HG03457 (cell line): ENCODE measurements around the gene CAPN14.

Experiments
- ATAC-seq: cut with Tn5 transposase; IDR thresholded peaks from one replicate; pipeline ENCODE4 v1.9.1; 2021; ENCODE audit warnings: moderate number of reproducible peaks; ENCODE audit not compliant: unreplicated experiment

CAPN14 gene

DNA sequence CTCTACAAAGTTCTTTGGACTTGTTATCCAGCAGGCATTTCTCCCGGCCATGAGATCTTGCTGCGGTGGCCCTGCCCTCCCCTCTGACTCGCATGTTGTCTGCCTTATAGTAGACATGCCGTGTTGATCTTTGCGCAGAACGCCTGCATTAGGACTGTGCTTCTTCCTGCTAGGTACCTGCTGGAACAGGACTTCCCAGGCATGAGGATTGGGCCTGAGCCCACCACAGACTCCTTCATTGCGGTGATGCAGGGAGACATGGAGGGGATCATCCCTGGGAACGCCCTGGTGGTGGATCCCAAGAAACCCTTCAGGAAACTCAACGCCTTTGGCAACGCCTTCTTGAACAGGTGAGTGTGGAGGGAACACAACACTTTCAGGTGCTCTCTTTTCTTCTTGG lies 26.8 kb upstream of the CAPN14 start:
- ATAC-seq = no peak

DNA sequence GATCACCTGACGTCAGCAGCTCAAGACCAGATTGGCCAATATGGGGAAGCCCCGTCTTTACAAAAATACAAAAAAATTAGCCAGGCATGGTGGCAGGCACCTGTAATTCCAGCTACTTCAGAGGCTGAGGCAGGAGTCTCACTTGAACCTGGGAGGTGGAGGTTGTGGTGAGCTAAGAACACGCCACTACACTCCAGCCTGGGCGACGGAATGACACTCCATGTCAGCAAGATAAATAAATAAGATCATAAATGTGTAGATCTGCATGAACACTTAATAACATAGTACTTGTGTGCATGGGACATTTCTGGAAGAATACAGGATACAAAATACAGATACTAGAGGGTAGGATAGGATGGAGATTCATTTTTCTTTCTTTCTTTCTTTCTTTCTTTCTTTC lies 25.7 kb upstream of the CAPN14 start:
- ATAC-seq = no peak

DNA sequence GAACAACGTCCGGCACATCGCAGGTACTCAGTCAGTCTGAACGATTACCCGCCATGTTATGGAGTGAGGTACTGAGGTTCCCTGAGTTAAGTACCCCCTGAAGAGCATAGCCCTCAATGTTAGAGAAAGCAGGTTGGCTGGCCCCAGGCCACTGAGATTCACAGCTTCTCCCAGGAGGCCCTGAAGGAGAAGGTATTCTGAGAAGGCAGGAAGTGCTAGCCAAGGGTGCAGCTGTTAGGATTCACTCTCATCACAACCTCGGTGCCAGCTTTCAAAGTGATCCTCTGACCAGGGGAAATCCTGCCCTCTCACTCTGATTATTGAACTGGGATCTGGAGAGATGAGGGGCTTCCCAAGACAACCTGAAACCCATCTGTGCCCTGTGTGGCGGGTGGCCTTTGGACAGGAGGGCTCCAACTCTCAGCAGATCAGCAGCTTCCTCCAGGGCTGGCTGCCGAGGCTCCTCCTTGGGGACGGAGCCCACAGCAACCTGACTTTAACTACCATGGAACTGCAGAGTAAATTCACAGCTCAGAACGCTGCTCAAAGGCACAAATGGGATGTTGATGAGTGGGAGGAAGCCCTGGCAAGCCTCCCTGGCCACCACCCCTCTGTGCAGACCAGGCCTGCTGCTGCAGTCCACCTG lies 24.4 kb upstream of the CAPN14 start:
- ATAC-seq = no peak

DNA sequence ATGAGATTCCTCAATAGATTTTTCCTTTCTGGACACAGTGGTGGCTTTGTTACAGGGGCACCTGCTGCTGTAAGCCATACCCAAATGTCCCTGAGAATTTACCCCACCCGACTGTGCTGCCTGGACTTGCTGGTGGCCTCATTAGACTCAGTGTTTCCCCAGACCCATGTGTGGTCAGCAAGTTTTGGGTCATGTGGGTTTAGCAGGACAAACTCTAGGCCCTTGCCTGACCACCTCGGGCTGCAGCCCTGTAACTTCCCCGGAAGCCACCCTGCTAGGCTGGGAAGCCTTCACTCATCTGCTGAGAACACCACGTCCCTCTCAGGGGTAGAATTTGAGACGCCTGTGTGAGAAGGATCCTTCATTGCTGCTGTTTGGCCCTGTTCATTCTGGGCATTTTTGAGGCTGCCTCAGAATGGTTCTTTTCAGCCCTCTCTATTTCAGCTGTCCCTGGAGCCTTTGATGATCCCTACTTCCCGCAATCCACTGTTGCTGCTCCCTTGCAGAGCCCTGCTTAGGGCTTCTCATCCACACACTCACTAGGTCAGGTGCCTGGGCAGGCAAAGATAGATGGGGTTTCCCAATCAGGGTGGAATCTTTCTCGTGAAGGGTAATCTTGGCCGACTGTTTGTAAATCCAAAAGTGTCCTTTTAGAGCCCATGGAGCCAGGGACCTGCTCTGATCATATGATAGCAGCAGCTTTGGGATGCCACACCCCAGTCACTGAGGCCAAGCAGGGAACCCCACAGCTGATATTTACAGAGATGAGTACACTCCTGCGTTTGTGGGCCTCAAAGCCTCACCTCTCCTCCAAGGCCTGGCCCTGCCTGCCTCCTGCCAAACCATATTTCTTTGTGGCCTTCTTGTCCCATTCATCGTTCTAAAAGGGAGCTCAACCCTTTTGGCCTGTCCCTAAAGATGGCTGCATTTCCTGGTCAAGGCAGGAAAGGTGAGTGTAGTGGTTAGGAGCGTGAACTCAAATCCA lies 23.4 kb upstream of the CAPN14 start:
- ATAC-seq = no peak

DNA sequence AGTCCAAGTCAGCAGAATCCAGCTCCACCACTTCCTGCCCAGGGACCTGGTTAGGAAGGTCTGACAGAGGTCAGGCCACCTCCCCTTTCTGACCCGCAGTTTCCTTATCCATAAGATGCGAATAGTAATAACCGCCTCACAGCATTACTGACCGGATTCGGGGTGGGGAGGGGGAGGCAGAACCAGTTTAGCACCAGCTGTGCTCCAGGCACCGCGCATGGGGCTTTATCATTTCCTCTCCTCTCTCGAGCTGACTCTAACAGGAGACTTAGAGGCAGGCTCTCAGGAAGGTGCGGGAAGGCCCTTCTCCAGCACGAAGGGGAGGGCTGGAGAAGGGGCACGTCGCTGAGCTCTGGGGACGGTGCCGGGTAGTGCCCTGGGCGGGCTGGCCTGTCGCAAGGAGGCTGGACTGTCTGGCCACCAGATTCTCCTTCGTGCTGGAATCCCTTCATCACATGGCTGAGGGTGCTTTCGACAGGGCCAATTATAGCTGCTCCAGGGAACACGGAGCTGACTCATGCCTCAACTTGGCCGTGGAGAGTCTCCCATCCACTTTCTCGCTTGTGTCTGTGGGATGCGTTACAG lies 22.4 kb upstream of the CAPN14 start:
- no peak for ATAC-seq

DNA sequence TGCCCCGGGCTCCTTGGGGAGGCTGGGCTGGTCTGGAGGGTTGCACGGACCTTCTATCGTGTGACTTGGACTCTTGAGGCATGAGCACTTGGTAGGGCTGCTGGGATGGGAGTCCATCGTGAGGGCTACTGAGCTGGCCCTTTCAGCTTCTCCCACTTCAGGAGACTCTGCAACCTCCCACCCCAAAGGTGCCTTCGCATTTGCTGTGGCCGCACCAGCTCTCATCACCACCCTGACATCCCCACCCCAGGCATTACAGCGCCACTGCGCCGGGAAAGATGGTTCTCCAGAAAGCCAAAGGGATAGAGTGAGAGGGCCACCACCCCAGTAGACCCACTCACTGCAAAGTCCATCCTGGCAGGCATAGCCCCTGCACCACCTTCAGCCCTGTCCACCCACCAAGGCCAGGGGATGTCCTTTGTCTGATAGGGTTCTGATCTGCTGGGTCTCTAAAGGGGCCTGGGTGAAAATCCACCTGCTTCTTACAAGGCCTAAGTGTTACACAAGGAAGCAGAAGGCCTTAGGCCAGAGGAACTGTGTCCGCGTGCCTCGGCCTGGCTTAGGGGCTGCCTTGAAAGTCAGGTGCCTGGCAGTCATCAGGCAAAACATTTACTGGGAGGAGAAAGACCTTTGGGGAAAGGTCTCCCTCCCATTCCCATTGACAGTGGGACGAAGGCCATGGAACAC lies 21.7 kb upstream of the CAPN14 start:
- ATAC-seq = no peak

DNA sequence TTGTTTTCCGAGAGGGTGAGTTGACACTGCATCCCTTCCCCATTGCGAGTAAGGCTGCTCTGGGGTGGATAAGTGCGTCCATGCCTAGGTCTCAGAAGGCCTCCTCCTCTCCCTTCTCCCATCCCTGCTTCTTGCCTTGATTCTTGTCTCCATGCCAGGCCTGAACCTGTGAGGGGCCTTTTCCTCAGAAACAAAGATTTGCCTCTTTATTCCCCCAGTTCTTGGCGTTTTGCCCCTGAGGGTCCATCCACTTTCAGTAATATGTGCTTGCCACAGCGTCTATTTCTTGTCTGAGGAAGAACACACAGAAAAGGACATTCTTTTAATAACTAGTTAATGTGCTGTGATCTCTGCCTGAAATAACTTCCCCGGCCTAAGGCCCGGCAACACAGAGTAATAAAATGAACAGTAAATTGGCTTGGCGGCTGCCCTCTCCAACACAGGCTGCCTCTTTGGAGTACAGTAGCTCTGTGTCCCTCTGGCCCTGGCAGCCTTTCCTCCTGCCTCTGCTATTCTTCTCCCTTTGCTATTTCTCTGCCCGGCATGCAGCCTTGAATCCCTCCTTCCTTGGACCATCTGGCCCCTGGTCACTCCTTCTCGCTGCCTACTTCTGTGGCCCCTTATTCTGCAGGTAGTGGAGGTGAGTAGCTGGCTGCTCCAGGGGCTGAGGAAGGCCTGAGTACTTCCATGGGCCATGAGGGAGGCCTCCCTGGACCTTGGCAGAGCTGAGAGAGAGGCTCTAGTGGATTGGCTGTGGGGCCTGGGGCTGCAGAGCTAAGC lies 21.0 kb upstream of the CAPN14 start:
- no peak for ATAC-seq

DNA sequence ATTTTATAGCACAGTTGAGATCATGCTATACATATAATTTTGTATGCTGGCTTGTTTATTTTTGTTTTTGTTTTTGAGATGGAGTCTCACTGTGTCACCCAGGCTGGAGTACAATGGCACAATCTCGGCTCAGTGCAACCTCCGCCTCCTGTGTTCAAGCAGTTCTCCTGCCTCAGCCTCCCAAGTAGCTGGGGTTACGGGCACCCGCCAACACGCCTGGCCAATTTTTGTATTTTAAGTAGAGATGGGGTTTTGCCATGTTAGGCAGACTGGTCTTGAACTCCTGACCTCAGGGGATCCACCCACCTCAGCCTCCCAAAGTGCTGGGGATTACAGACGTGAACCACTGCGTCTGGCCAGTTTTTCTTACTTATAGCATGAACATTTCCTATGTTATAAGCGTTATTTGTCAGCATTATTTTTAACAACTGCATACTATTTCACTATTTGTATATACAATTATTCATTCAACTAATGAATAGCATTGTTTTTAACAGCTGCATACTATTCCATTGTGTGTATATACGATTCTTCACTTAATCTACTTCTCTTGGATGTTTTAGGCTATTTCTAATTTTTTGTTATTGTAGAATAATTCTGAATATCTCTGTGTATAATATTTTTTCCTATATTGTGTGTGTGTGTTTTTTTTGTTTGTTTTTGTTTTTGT lies 20.2 kb upstream of the CAPN14 start:
- no peak for ATAC-seq

DNA sequence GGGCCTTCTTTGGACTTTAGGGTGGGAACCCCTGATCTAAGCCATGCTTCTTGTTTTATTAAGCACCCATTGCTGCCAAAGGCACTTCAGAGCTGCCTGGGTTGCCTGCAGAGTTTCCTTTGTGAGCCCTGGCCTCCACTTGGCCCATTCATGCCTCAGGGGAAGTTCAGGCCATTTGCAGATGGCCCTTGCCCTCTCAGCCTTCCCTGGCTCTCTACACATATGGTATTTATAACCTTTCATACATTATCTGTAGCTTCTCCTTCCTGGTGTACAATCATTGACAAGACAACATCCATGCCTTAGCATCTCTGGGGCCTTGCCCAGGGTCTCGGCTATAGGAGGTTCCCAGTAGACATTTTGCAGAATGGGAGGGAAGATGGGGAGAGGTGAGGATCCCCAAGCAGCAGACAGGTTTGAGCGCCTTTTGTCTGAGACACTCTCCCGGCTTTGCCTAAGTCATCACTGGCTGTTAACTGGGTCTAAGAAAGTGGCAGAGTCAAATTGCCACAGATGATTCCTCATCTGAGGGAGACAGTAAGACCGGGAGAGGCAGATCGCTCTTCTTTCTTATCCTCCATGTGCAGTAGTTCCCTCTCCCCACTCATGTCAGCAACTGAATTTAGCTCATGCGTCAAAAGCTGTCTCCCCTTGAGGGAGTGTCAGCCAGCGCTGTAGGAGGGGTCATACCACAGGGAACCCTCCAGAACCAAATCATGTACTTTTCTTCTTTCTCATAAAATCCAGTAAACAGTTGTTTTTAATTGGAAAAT lies 19.3 kb upstream of the CAPN14 start:
- no peak for ATAC-seq

DNA sequence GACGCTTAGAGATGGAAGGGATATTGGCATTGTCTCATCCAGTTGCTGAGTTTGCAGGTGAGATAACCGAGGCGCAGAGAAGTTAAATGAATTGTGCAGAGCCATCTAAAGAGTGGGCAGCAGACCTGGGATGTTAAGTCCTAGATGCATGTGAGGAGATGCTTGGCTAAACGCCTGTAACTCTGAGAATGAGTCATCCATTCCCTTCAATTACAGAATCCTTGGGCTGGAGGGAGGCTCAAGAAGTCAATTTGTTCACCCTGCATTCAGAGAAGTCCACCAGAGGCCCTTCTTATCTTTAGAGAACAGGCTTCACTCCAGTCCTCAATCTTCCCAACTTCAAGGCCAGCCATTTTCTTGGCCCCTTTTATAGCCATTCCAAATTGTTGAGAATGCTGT lies 18.2 kb upstream of the CAPN14 start:
- no peak for ATAC-seq

DNA sequence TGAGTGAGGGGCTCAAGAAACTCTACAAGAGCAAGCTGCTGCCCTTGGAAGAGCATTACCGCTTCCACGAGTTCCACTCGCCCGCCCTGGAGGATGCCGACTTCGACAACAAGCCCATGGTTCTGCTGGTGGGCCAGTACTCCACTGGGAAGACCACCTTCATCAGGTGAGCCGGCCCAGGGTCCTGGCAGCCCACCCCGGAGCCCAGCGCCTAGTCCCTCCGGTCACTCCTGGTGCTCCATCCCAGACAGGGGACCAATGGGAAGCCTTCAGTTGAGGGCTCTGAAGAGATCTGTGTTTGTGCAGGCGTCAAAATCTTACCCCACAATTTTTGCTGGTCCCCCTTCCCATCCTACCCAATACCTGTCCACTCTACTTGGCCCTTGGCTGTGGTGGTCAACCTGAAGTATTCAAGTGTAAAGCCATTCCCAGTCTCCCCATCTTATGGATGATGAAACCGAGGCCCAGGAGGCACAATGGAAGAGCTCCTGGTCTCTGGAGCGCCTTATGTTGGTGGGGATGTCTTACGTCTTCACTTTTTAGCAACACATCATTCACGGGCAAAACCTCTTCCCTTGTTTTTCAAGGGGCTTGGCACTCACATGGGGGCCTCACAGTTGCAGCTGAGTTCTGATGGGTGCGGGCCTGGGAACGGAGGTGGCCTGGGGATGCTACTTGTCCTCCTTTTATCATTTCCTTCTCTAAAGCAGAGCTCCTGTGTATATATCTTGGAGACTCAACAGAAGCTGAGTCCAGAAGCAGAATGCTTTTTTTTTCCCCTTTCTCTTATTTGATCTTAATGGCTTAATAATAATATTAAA lies 17.6 kb upstream of the CAPN14 start:
- ATAC-seq = no peak

DNA sequence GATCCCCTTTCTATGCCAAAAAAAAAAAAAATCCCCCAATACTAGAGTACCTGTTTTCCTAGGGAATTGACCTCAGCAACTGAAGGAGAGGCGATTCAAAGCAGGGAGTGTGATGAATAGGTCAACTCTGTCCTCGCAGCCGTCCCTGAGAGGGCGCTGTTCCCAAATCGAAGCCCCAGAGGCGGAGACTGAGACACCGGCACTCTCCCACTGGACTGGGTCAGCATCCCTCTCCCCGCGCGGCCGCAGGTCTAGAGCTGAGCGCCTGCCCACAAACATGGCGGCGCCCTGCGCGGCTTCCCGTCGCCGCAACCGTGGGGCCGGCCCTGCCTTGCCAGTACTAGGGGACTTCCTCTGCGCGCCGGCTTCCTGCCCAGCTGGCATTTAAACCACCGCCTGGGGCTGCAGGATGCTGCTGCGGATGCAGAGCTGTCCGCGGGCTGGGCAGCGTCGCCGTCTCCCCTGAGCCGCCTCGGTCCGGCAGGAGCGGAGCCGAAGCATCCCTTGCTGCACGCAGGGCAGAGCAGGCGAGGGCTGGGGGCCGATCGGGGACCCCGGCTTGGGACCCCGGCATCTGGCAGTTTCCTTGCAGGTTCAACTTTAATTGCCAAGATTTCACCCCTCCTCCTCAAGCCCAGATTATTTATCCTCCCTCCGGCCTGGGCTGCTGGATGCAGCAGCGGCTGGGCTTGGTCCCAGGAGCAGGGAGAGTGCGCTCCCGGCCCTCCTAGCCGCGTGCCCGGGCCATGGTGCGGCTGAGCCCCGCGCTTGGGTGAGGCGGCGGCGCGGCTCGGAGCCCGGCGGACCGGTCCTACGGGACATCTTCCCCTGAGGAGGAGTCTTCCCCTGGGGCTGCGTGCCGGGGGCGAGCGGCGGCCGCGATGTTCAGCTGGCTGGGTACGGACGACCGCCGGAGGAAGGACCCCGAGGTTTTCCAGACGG lies 16.7 kb upstream of the CAPN14 start, which contains the start of gene EHD3:
EHD3 (plus strand) TSS at position 412 of the 942 bp plus-strand sequence; CDS start at position 882, 470 bp downstream.
- ATAC-seq = peak; percentile 94

DNA sequence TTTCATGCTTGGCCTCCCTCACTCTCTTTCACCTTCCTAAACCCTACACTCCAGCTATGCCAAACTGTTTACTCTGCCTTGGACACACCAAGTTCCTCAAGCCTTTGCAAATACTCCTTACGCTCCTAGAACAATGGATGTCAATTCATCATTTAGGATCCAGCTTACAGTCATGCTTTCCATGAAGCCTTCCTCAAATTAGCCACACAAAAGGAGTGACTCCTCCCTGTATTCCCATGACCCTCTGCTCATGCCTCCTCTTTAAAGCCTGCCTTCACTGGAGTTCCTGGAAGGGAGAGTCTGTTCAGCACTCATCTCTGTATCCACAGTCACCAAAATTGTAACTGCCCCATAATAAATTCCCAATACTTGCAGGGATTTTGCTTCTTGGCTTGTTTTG lies 15.9 kb upstream of the CAPN14 start:
- no peak for ATAC-seq

DNA sequence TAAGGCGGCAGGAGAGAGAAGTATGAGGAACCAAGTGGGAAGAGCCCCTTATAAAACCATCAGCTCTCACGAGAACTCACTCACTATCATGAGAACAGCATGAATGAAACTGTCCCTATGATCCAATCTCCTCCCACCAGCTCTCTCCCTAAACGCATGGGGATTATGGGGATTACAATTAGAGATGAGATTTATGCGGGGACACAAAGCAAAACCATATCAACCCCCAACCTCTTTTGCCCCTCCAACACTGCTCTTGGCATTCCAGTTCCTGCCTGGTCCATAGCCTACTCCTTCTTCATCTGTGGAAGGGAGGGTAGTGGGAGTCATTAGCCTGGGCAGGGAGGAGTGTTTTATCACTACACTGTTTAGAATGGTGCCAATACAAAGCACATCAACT lies 15.3 kb upstream of the CAPN14 start:
- no peak for ATAC-seq

DNA sequence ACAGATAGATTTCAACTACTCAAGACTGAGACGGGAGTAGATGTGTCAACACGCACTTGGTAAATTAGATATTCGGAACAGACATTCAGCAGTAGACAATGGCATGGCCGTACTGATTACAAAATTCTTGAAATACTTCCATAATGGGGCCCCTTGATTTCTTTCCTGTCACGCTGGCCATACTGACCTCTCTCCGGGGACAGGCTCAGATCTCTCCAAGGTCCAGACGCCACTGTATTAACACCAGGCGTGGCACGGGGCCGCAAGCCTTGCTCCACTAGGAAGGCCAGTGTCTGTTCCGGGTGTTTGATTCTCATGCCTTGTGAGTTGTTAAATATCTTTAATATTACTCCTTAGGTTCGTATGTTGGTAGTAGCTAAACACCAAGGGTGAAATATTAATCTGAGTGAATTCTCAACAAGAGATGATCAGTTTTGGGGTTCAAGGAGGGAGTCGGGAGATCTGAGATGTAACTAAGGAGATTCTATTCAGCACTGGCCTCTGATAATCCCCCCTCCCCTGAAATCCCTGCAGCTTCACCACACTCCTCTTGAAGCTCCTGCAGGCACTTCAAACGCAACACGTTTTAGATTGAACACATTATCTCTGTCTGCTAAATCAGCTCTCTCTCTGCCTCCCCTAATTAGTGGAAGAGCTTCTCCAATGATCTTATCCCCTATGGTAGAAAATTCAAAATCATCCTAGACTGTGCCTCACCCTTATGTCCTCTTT lies 14.4 kb upstream of the CAPN14 start:
- ATAC-seq = no peak

DNA sequence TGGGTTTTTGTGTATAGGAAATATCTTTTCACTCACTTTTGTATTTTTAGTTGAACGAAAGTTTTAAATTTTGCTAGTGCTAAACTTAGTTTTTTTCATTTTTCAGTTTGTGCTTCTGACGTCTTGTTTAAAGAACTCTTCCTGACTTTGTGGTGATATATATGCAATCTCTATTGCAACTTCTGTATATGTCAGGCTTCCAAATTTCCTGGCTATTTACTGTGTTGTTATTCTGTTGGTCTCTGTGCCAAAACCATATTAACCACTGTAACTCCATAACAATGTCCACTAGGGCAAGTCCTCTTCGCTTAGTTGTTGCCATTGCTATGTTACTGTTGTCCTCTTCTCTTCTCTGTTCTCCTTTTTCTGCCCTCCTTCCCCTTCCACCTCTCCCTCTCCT lies 13.4 kb upstream of the CAPN14 start:
- no peak for ATAC-seq

DNA sequence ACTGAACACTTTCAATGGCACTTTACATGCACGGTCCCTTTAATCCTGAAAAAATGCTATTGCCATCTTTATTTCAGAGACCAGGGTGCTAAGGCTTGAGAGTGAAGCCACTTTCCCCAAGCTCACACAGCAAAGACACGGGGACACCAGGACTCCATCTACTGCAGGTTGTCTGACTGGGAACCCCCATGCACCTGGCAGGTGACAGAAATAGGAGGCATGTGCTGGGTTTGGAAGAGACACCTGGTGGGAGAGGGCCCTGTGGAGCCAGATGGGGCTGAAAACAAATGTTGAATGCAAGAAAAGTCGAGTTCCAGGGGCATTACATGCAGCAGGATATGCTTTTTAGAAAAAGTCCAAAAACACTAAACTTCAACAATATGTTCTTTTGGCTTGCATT lies 11.4 kb upstream of the CAPN14 start:
- ATAC-seq = no peak
